Uterus (tissue), 2 donors: ENCODE results near the gene DYNLT2B.

Source experiments
- CTCF ChIP-seq, 4 experiments: fragments of 200-600 bp in 2 of 4; fragments of 450-650 bp in 2 of 4; sonication (generic) in 2 of 4; IDR thresholded peaks; one replicate each; pipeline ENCODE4 v1.5.1; 2016 to 2019; ENCODE audit warnings: antibody characterized with exemption in 4 of 4, mild to moderate bottlenecking in 2 of 4, moderate library complexity in 1 of 4
- POLR2A ChIP-seq, 2 donors: fragments of 450-650 bp; IDR thresholded peaks; one replicate each; pipeline ENCODE4 v1.6.1; 2016; ENCODE audit warnings: antibody characterized with exemption in 2 of 2, mild to moderate bottlenecking in 1 of 2, moderate library complexity in 1 of 2

DNA sequence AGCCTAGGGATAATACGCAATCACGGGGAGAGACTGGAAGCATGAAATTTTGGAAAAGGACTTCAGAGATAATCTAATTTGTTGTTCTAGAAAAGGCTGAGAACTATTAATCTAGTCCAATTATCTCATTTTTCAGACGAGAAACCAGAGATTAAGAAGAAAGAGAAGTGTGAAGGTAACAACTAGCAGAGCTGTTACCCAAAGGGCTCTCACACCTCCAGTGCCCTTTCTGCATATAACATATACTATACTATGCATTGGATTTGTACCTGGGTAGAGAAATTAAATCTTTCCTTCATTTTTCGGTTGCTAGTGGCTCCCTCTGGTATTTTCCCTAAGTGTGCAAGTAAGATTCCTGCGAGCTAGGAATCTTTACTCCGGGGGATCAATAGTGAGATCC, 33.5 kb upstream of the DYNLT2B start:
- TF ChIP-seq CTCF (IDR thresholded peaks at IDR 0.05) (no peak), POLR2A (IDR thresholded peaks at IDR 0.05) (no peak)
